ENCODE results near the gene NPEPL1.
"Not testable (repeated sequence)": the region's sequence is repeated elsewhere in the genome, so short reads cannot be mapped to it uniquely, and the experiment has no call there.

NPEPL1 gene

GRCh38 chr20:58692579-58693225 is at the start of gene NPEPL1:
Gene NPEPL1, plus strand, starts transcription at chr20:58692800. Its CDS starts 101 bp downstream, at chr20:58692901.
- peak; percentile 51 for DNase-seq (ENCODE audit: low read depth)

- DNase-seq (ENCODE audit: low read depth), result not testable (repeated sequence)
These were observed 49.7 kb upstream of the NPEPL1 start for GRCh38 chr20:58642896-58643295.

GRCh38 chr20:58645412-58645968 is 47.1 kb upstream of the NPEPL1 start:
- no peak for DNase-seq (ENCODE audit: low read depth)

- no peak for DNase-seq (ENCODE audit: low read depth)
These were observed 46.3 kb upstream of the NPEPL1 start for GRCh38 chr20:58646257-58646656.

GRCh38 chr20:58646703-58647102 is 45.9 kb upstream of the NPEPL1 start:
- DNase-seq (ENCODE audit: low read depth), result no peak

- DNase-seq (ENCODE audit: low read depth), result no peak
These were observed 45.3 kb upstream of the NPEPL1 start for GRCh38 chr20:58647162-58647795.

GRCh38 chr20:58647796-58648501 is 44.7 kb upstream of the NPEPL1 start:
- DNase-seq (ENCODE audit: low read depth), result no peak

GRCh38 chr20:58648502-58648825 is 44.1 kb upstream of the NPEPL1 start:
- DNase-seq (ENCODE audit: low read depth), result not testable (repeated sequence)

- no peak for DNase-seq (ENCODE audit: low read depth)
These were observed 43.1 kb upstream of the NPEPL1 start for GRCh38 chr20:58649288-58650180.

- no peak for DNase-seq (ENCODE audit: low read depth)
These were observed 42.3 kb upstream of the NPEPL1 start for GRCh38 chr20:58650181-58650775.

GRCh38 chr20:58650776-58651558 is 41.6 kb upstream of the NPEPL1 start, which contains the start of gene STX16:
Gene STX16, plus strand, starts transcription at chr20:58651283. Its CDS starts 724 bp downstream, at chr20:58652007.
- DNase-seq (ENCODE audit: low read depth), result peak; percentile 87

GRCh38 chr20:58651559-58651945 is 41.0 kb upstream of the NPEPL1 start:
- DNase-seq (ENCODE audit: low read depth), result no peak

GRCh38 chr20:58651946-58652605 is 40.5 kb upstream of the NPEPL1 start:
- DNase-seq (ENCODE audit: low read depth), result peak; percentile 43

- DNase-seq (ENCODE audit: low read depth), result no peak
These were observed 39.9 kb upstream of the NPEPL1 start for GRCh38 chr20:58652606-58653294.

GRCh38 chr20:58654337-58654736 is 38.3 kb upstream of the NPEPL1 start:
- DNase-seq (ENCODE audit: low read depth), result no peak

- no peak for DNase-seq (ENCODE audit: low read depth)
These were observed 37.1 kb upstream of the NPEPL1 start for GRCh38 chr20:58655328-58656107.

- no peak for DNase-seq (ENCODE audit: low read depth)
These were observed 35.8 kb upstream of the NPEPL1 start for GRCh38 chr20:58656831-58657230.

- no peak for DNase-seq (ENCODE audit: low read depth)
These were observed 35.3 kb upstream of the NPEPL1 start for GRCh38 chr20:58657262-58657661.

GRCh38 chr20:58657986-58658385 is 34.6 kb upstream of the NPEPL1 start:
- DNase-seq (ENCODE audit: low read depth), result no peak

Data from fibroblast of the conjunctiva (primary cell).